Neural cell (in vitro differentiated cells): Measurements from ENCODE around the gene PGAP6. TPM values are rescaled to one million over a fixed set of nuclear protein-coding genes. Genes with fewer than 3 reads are reported as not detected.
"Not testable (repeated sequence)": the region's sequence is repeated elsewhere in the genome, so short reads cannot be mapped to it uniquely, and the experiment has no call there.

Experiments
- H2AFZ ChIP-seq: fragments of 200-600, 300-800 bp; sonication (generic), shearing (Covaris generic); 2 replicates; pipeline ENCODE4 v1.6.0; 2014; ENCODE audit warnings: low read depth, mild to moderate bottlenecking, antibody characterized with exemption, low read length, moderate library complexity
- H3F3A ChIP-seq: fragments of 200-600 bp; shearing (Covaris generic); 2 replicates; pipeline ENCODE4 v1.6.1; 2016; ENCODE audit warnings: mild to moderate bottlenecking, moderate library complexity, mixed read lengths, antibody characterized with exemption, low read length; ENCODE audit not compliant: insufficient read depth, poor library complexity, severe bottlenecking
- H3K27ac ChIP-seq: fragments of 200-600, 300-800 bp; sonication (generic), shearing (Covaris generic); 2 replicates; pipeline ENCODE4 v1.5.1; 2014; ENCODE audit warnings: mild to moderate bottlenecking, low read length, moderate library complexity
- H3K27me3 ChIP-seq: fragments of 300-800, 200-600 bp; sonication (generic), shearing (Covaris generic); 2 replicates; pipeline ENCODE4 v1.6.0; 2014; ENCODE audit warnings: mild to moderate bottlenecking, low read depth, low read length, moderate library complexity; ENCODE audit not compliant: insufficient read depth
- H3K36me3 ChIP-seq: fragments of 300-800, 200-600 bp; sonication (generic), shearing (Covaris generic); 2 replicates; pipeline ENCODE4 v1.5.1; 2014; ENCODE audit warnings: mild to moderate bottlenecking, antibody characterized with exemption, low read length, moderate library complexity; ENCODE audit not compliant: insufficient read depth
- H3K4me2 ChIP-seq: fragments of 300-800, 200-600 bp; sonication (generic), shearing (Covaris generic); 2 replicates; pipeline ENCODE4 v1.6.0; 2014; ENCODE audit warnings: mild to moderate bottlenecking, low read length
- H3K4me3 ChIP-seq: fragments of 300-800, 200-600 bp; sonication (generic), shearing (Covaris generic); 2 replicates; pipeline ENCODE4 v1.5.1; 2014; ENCODE audit warnings: mild to moderate bottlenecking, low read length, moderate library complexity
- H3K79me2 ChIP-seq: fragments of 200-600 bp; shearing (Covaris generic); replicated peaks from 2 replicates; pipeline ENCODE4 v1.6.0; 2014; ENCODE audit warnings: mild to moderate bottlenecking, low read length, moderate library complexity; ENCODE audit not compliant: insufficient read depth
- H3K9ac ChIP-seq: fragments of 300-800, 200-600 bp; sonication (generic), shearing (Covaris generic); 2 replicates; pipeline ENCODE4 v1.6.1; 2016; ENCODE audit warnings: mild to moderate bottlenecking, low read length, mixed read lengths
- H3K9me2 ChIP-seq: fragments of 200-600 bp; shearing (Covaris generic); 2 replicates; pipeline ENCODE4 v1.6.1; 2016; ENCODE audit warnings: mild to moderate bottlenecking, low read length, mixed read lengths; ENCODE audit not compliant: insufficient read depth
- H3K9me3 ChIP-seq: fragments of 200-600, 300-800 bp; sonication (generic), shearing (Covaris generic); 2 replicates; pipeline ENCODE4 v1.6.1; 2016; ENCODE audit warnings: mild to moderate bottlenecking, mixed run types, low read length, moderate library complexity, mixed read lengths
- H4K20me1 ChIP-seq: fragments of 200-600 bp; shearing (Covaris generic); 2 replicates; pipeline ENCODE4 v1.6.1; 2016; ENCODE audit warnings: mild to moderate bottlenecking, mixed run types; ENCODE audit not compliant: insufficient read depth
- CTCF ChIP-seq: fragments of 450-650 bp; IDR thresholded peaks from 2 replicates; pipeline ENCODE4 v1.5.1; 2014; ENCODE audit warnings: antibody characterized with exemption, mild to moderate bottlenecking, moderate library complexity; ENCODE audit not compliant: poor library complexity, severe bottlenecking
- EP300 ChIP-seq: fragments of 450-650 bp; conservative IDR thresholded peaks from 2 replicates; pipeline ENCODE4 v1.6.1; 2014; ENCODE audit warnings: antibody characterized with exemption, mild to moderate bottlenecking, moderate library complexity; ENCODE audit not compliant: poor library complexity, severe bottlenecking
- EZH2 ChIP-seq: fragments of 200-600, 300-800 bp; shearing (Covaris generic), sonication (generic); IDR thresholded peaks from 2 replicates; pipeline ENCODE4 v1.6.1; 2014; ENCODE audit warnings: antibody characterized with exemption, low read length, borderline replicate concordance, mild to moderate bottlenecking; ENCODE audit not compliant: insufficient read depth, poor library complexity, severe bottlenecking
- MXI1 ChIP-seq: fragments of 450-650 bp; conservative IDR thresholded peaks from 2 replicates; pipeline ENCODE4 v1.6.1; 2014; ENCODE audit warnings: antibody characterized with exemption, mild to moderate bottlenecking; ENCODE audit not compliant: poor library complexity, severe bottlenecking
- POLR2AphosphoS5 ChIP-seq: IDR thresholded peaks from 2 replicates; pipeline ENCODE4 v1.6.1; 2012
- RAD21 ChIP-seq: fragments of 450-650 bp; conservative IDR thresholded peaks from 2 replicates; pipeline ENCODE4 v1.6.1; 2014; ENCODE audit warnings: antibody characterized with exemption, mild to moderate bottlenecking, moderate library complexity
- REST ChIP-seq: IDR thresholded peaks from 2 replicates; pipeline ENCODE4 v1.6.1; 2012; ENCODE audit warnings: borderline replicate concordance
- SMC3 ChIP-seq: fragments of 450-650 bp; conservative IDR thresholded peaks from 2 replicates; pipeline ENCODE4 v1.6.1; 2014; ENCODE audit warnings: antibody characterized with exemption, mild to moderate bottlenecking, moderate library complexity; ENCODE audit not compliant: poor library complexity
- TAF1 ChIP-seq: IDR thresholded peaks from 2 replicates; pipeline ENCODE4 v1.6.1; 2012; ENCODE audit warnings: low read depth
- polyA plus RNA-seq: library from polyadenylated mRNA; depleted of rRNA; stranded (reverse); fragments of >200 nt; gene quantifications from 2 replicates; pipeline ENCODE4 v1.2.3, GENCODE V29; 2014

PGAP6 gene
- polyA plus RNA-seq, 1 donor from 2014 or later, result 47.3 TPM

DNA sequence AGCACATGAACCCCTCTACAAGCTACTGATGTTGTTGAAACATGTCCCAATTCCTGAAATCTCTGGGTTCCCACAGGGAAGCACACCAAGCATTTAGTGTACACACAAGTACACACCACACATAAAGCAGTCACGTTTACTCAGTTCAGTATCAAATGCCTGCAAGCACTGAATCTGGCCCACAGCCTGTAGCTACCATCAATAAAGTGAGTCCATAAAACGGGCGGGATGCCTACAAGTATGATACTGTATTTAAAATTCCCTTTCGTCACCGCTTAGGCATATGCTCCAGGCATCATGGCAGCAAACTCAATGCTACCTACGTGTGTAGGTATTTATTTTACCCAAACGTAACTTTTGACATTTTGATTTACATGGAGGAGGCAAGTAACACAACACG lies 31.6 kb downstream of the PGAP6 start:
- peaks cover 16% of the 10 kb centered on the region for H3K79me2 ChIP-seq
- TF ChIP-seq REST (no peak), EP300 (no peak), EZH2 (no peak), TAF1 (no peak), SMC3 (no peak), RAD21 (no peak), MXI1 (no peak), CTCF (no peak), POLR2AphosphoS5 (no peak)
- H3K27ac ChIP-seq, result no peak overlapping the region
- no peak overlapping the region for H3K4me2 ChIP-seq
- H2AFZ ChIP-seq, result no peak overlapping the region
- no peaks in the 10 kb centered on the region for H3K9me3 ChIP-seq
- no peak overlapping the region for H3K9ac ChIP-seq
- no peaks in the 10 kb centered on the region for H3F3A ChIP-seq
- no peaks in the 10 kb centered on the region for H3K36me3 ChIP-seq
- H3K9me2 ChIP-seq, result no peaks in the 10 kb centered on the region
- no peaks in the 10 kb centered on the region for H4K20me1 ChIP-seq
- no peak overlapping the region for H3K4me3 ChIP-seq
- H3K27me3 ChIP-seq, result no peaks in the 10 kb centered on the region

DNA sequence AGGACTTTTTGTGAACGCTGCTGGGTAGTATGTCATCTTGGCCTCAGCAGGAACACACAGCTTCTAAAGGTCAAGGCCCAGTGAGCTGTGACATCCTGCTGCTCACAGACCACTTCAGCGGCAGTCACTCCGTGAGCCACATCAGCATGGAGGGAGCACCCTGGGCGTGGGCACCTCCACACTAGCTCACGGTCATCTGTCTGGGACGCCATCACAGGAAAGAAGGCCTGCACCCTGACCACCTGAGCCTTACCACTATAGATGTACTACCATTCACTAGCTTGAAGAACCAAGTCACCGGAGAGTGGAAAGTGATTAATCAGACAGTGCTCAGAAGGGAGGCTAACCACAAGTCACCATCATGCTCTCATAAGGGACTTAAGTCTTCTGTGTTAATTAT lies 32.6 kb downstream of the PGAP6 start:
- no peaks in the 10 kb centered on the region for H4K20me1 ChIP-seq

GRCh38 chr16:348495-348894 lies 33.3 kb downstream of the PGAP6 start:
- H3K4me3 ChIP-seq, H3K9ac ChIP-seq, H3K27ac ChIP-seq, H3K27me3 ChIP-seq, H3K4me2 ChIP-seq, H2AFZ ChIP-seq, H3K36me3 ChIP-seq, H4K20me1 ChIP-seq, H3K9me2 ChIP-seq, H3K9me3 ChIP-seq, H3F3A ChIP-seq: not testable (repeated sequence)
- H3K79me2 ChIP-seq, result peaks cover 19% of the 10 kb centered on the region

More for the DNA sequence above, 32.6 kb downstream of the PGAP6 start:
- H3K36me3 ChIP-seq, result no peaks in the 10 kb centered on the region
- peaks cover 19% of the 10 kb centered on the region for H3K79me2 ChIP-seq
- no peak overlapping the region for H3K4me3 ChIP-seq
- H3K27me3 ChIP-seq, result no peaks in the 10 kb centered on the region
- H3K9ac ChIP-seq, result no peak overlapping the region
- H3K4me2 ChIP-seq, result no peak overlapping the region
- H3K9me3 ChIP-seq, result no peaks in the 10 kb centered on the region
- H2AFZ ChIP-seq, result no peak overlapping the region
- H3K9me2 ChIP-seq, result no peaks in the 10 kb centered on the region
- no peaks in the 10 kb centered on the region for H3F3A ChIP-seq
- no peak overlapping the region for H3K27ac ChIP-seq
- no peak for TF ChIP-seq RAD21
- TF ChIP-seq MXI1, result no peak
- no peak for TF ChIP-seq EP300
- TF ChIP-seq POLR2AphosphoS5, result no peak
- no peak for TF ChIP-seq SMC3
